ENCODE results near the gene DPEP2NB. TPM values are rescaled to one million over a fixed set of nuclear protein-coding genes. Genes with fewer than 3 reads are reported as not detected.

DPEP2NB gene
- total and polyA plus RNA-seq, 2 donors (not counting 3 experiments of a cell fraction or from before 2014, with no cell fraction given), result not detected

GRCh38 chr16:68003031-68003430 is 12.7 kb downstream of the DPEP2NB start:
- Histone ChIP-seq H3K27me3 (ENCODE audit: control insufficient read depth in 2 of 2, insufficient read depth in 2 of 2, low read length in 2 of 2) (no peaks in the 10 kb centered on the region), H3K4me3 (replicated peaks in 1 of 3; ENCODE audit: insufficient read depth in 1 of 3, low read depth in 1 of 3, low read length in 3 of 3) (no peak overlapping the region), H3K36me3 (ENCODE audit: control insufficient read depth in 2 of 2, extremely low read depth in 1 of 2, insufficient read depth in 2 of 2, low read length in 2 of 2) (no peaks in the 10 kb centered on the region), H4K20me1 (replicated peaks; ENCODE audit: control insufficient read depth, extremely low read depth, insufficient read depth, low read length) (no peaks in the 10 kb centered on the region), H3K9me3 (replicated peaks; ENCODE audit: control insufficient read depth, insufficient read depth, low read length) (no peaks in the 10 kb centered on the region), H3K9ac (replicated peaks; ENCODE audit: extremely low read depth, insufficient read depth, low read length) (no peak overlapping the region), H3K4me2 (ENCODE audit: insufficient read depth, low read length) (no peak overlapping the region), H2AFZ (ENCODE audit: low read depth, low read length) (no peak overlapping the region), H3K79me2 (ENCODE audit: control insufficient read depth, insufficient read depth, low read length) (no peaks in the 10 kb centered on the region), H3K4me1 (ENCODE audit: control insufficient read depth, extremely low read depth, insufficient read depth, low read length) (peaks cover 12% of the 10 kb centered on the region), H3K9me1 (replicated peaks; ENCODE audit: control insufficient read depth, extremely low read depth, insufficient read depth, low read length) (no peaks in the 10 kb centered on the region), H3K27ac (ENCODE audit: insufficient read depth, low read depth, low read length) (no peak overlapping the region)
- TF ChIP-seq FOS (IDR thresholded peaks at IDR 0.05; ENCODE audit: borderline replicate concordance, insufficient read depth, low read length), result no peak
- TF ChIP-seq JUN (IDR thresholded peaks at IDR 0.05; ENCODE audit: borderline replicate concordance, insufficient read depth, insufficient read length, low read depth), result no peak
- intact Hi-C loops (cut with micrococcal nuclease) (no loop called here), dilution Hi-C loops (cut with MboI; ENCODE audit: extremely low pct_ligation_motif_present, low sequenced_read_pairs) (no loop called here)
- ChIA-PET POLR2A (no interaction called here), CTCF (interaction anchor here (1.4 to 4.4 kb wide), 4 partner anchors 11 to 38 kb away, joined by 3 to 22 read pairs (median 4); no protein-coding TSS in a partner anchor)
- FAIRE-seq, result no peak
- no TSS peak for BruUV-seq (replicated peaks)
- DNase-seq (ENCODE audit: low read depth, low spot score), result no peak

- Histone ChIP-seq H3K27ac (ENCODE audit: insufficient read depth, low read depth, low read length) (no peak overlapping the region), H3K9me1 (replicated peaks; ENCODE audit: control insufficient read depth, extremely low read depth, insufficient read depth, low read length) (no peaks in the 10 kb centered on the region), H3K79me2 (ENCODE audit: control insufficient read depth, insufficient read depth, low read length) (no peaks in the 10 kb centered on the region), H3K4me2 (ENCODE audit: insufficient read depth, low read length) (no peak overlapping the region), H2AFZ (ENCODE audit: low read depth, low read length) (peak overlapping the region; percentile 10), H3K4me3 (replicated peaks in 1 of 3; ENCODE audit: insufficient read depth in 1 of 3, low read depth in 1 of 3, low read length in 3 of 3) (no peak overlapping the region), H3K27me3 (ENCODE audit: control insufficient read depth in 2 of 2, insufficient read depth in 2 of 2, low read length in 2 of 2) (no peaks in the 10 kb centered on the region), H3K4me1 (ENCODE audit: control insufficient read depth, extremely low read depth, insufficient read depth, low read length) (peaks cover 9% of the 10 kb centered on the region), H3K36me3 (ENCODE audit: control insufficient read depth in 2 of 2, extremely low read depth in 1 of 2, insufficient read depth in 2 of 2, low read length in 2 of 2) (no peaks in the 10 kb centered on the region), H3K9me3 (replicated peaks; ENCODE audit: control insufficient read depth, insufficient read depth, low read length) (no peaks in the 10 kb centered on the region), H4K20me1 (replicated peaks; ENCODE audit: control insufficient read depth, extremely low read depth, insufficient read depth, low read length) (no peaks in the 10 kb centered on the region), H3K9ac (replicated peaks; ENCODE audit: extremely low read depth, insufficient read depth, low read length) (no peak overlapping the region)
- dilution Hi-C loops (cut with MboI; ENCODE audit: extremely low pct_ligation_motif_present, low sequenced_read_pairs), result no loop called here
- TF ChIP-seq JUN (IDR thresholded peaks at IDR 0.05; ENCODE audit: borderline replicate concordance, insufficient read depth, insufficient read length, low read depth) (no peak), CTCF (IDR thresholded peaks at IDR 0.05; ENCODE audit: extremely low read depth in 1 of 2, insufficient read depth in 1 of 2, low read depth in 1 of 2, low read length in 2 of 2) (no peak)
- intact Hi-C loops (cut with micrococcal nuclease), result no loop called here
- ChIA-PET POLR2A (no interaction called here), CTCF (interaction anchor here (0.9 to 3.3 kb wide), 5 partner anchors 18 to 76 kb away, joined by 3 to 11 read pairs (median 3); partner anchors contain the start of genes DDX28 and DUS2)
- no TSS peak for BruUV-seq (replicated peaks)
- peak; percentile 69 for DNase-seq (ENCODE audit: low read depth, low spot score)
- FAIRE-seq, result peak; percentile 89
Observed at GRCh38 chr16:68000450-68000849, 15.3 kb downstream of the DPEP2NB start.

Measured in endothelial cell of umbilical vein (primary cell).